Body of pancreas (tissue), 4 donors: Measurements from ENCODE around the gene CASZ1. TPM values are rescaled to one million over a fixed set of nuclear protein-coding genes. Genes with fewer than 3 reads are reported as not detected.

Source experiments
- ATAC-seq: fragments of 150-250 bp; one replicate; pipeline ENCODE4 v1.9.1; 2016
- DNase-seq, 4 donors: peaks; one replicate each; pipeline ENCODE4 v3.0.0-alpha.2; 2019
- H3K27ac ChIP-seq, 4 donors: fragments of 200-600 bp; sonication (generic); 1 replicate in 3 of 4; 2 replicates in 1 of 4; pipeline versions ENCODE4 v1.5.1 to v1.6.1; 2016 to 2019; ENCODE audit warnings: mild to moderate bottlenecking in 1 of 4, mixed read lengths in 1 of 4, moderate library complexity in 1 of 4
- H3K27me3 ChIP-seq, 2 donors: fragments of 200-600 bp; sonication (generic); one replicate each; pipeline ENCODE4 v1.6.0; 2016; ENCODE audit warnings: mild to moderate bottlenecking in 1 of 2
- H3K36me3 ChIP-seq, 2 donors: fragments of 200-600 bp; sonication (generic); replicated peaks in 1 of 2; 2 replicates each; pipeline ENCODE4 v1.5.1; 2016; ENCODE audit warnings: low read depth in 2 of 2; ENCODE audit not compliant: insufficient read depth in 1 of 2
- H3K4me1 ChIP-seq: fragments of 200-600 bp; sonication (generic); one replicate; pipeline ENCODE4 v1.6.0; 2016
- H3K4me3 ChIP-seq, 2 donors: fragments of 200-600 bp; sonication (generic); 1 replicate in 1 of 2; 2 replicates in 1 of 2; pipeline ENCODE4 v1.5.1; 2016 to 2019
- H3K9me3 ChIP-seq, 3 donors: fragments of 200-600 bp; sonication (generic); 1 replicate in 2 of 3; 2 replicates in 1 of 3; pipeline ENCODE4 v1.5.1; 2016
- CTCF ChIP-seq, 7 experiments: fragments of 450-650 bp in 4 of 7; fragments of 200-600 bp in 3 of 7; sonication (generic) in 3 of 7; IDR thresholded peaks; one replicate each; pipeline ENCODE4 v1.5.1; 2016 to 2019; ENCODE audit warnings: antibody characterized with exemption in 7 of 7
- POLR2A ChIP-seq, 3 donors: fragments of 450-650 bp; IDR thresholded peaks; one replicate each; pipeline ENCODE4 v1.6.1; 2016; ENCODE audit warnings: antibody characterized with exemption in 3 of 3, mild to moderate bottlenecking in 2 of 3
- WGBS, 2 donors: methylation state at CpG; one replicate each; pipeline ENCODE4 v1.1.5; 2017; 5-methylcytosine and 5-hydroxymethylcytosine counted together
- intact Hi-C: fragments of 100-400 bp; cut with DNase I; formaldehyde crosslinking; loops from one replicate; pipeline ENCODE4 v1.15.1; 2023
- total RNA-seq, 2 donors: library from RNA; depleted of rRNA; stranded (reverse); fragments of >200 nt; gene quantifications; one replicate each; pipeline ENCODE4 v1.1.0, GENCODE V29; 2016

The CASZ1 gene
- total RNA-seq, 2 donors from 2014 or later, result 9.3 to 14.2 TPM

GRCh38 chr1:10615332-10615731 is 181.1 kb downstream of the CASZ1 start:
- Histone ChIP-seq H3K4me1 (no peaks in the 10 kb centered on the region), H3K9me3 (no peaks in the 10 kb centered on the region), H3K4me3 (no peak overlapping the region), H3K36me3 (no peaks in the 10 kb centered on the region), H3K27me3 (no peaks in the 10 kb centered on the region), H3K27ac (no peak overlapping the region)
- DNase-seq (no peak), ATAC-seq (no peak)
- WGBS, 2 donors, result 82 to 91% methylated on average over 13 of the region's 13 CpGs
- intact Hi-C loops, result no loop called here
- no peak for TF ChIP-seq POLR2A (IDR thresholded peaks at IDR 0.05)
- no peak for TF ChIP-seq CTCF (IDR thresholded peaks at IDR 0.05)

GRCh38 chr1:10614377-10615225 is 181.8 kb downstream of the CASZ1 start:
- ATAC-seq, result no peak
- no peaks in the 10 kb centered on the region for H3K27me3 ChIP-seq
- H3K9me3 ChIP-seq, result no peaks in the 10 kb centered on the region
- intact Hi-C loops, result no loop called here
- TF ChIP-seq CTCF (IDR thresholded peaks at IDR 0.05) (no peak), POLR2A (IDR thresholded peaks at IDR 0.05) (no peak)
- H3K4me1 ChIP-seq, result no peaks in the 10 kb centered on the region
- no peaks in the 10 kb centered on the region for H3K36me3 ChIP-seq
- no peak for DNase-seq
- no peak overlapping the region for H3K4me3 ChIP-seq
- WGBS, 2 donors, result 84 to 93% methylated on average over 13 to 18 of the region's 18 CpGs
- H3K27ac ChIP-seq, result no peak overlapping the region

GRCh38 chr1:10613861-10614260 is 182.6 kb downstream of the CASZ1 start:
- no peak overlapping the region for H3K27ac ChIP-seq
- TF ChIP-seq POLR2A (IDR thresholded peaks at IDR 0.05) (no peak), CTCF (IDR thresholded peaks at IDR 0.05) (no peak)
- H3K4me3 ChIP-seq, result no peak overlapping the region
- no peaks in the 10 kb centered on the region for H3K4me1 ChIP-seq
- no peaks in the 10 kb centered on the region for H3K36me3 ChIP-seq
- ATAC-seq, result no peak
- intact Hi-C loops, result no loop called here
- H3K9me3 ChIP-seq, result no peaks in the 10 kb centered on the region
- no peak for DNase-seq
- no peaks in the 10 kb centered on the region for H3K27me3 ChIP-seq
- WGBS, 2 donors, result 88 to 89% methylated on average over 8 of the region's 8 CpGs

GRCh38 chr1:10613340-10613739 is 183.1 kb downstream of the CASZ1 start:
- Histone ChIP-seq H3K9me3 (no peaks in the 10 kb centered on the region), H3K4me1 (no peaks in the 10 kb centered on the region), H3K4me3 (no peak overlapping the region), H3K36me3 (no peaks in the 10 kb centered on the region), H3K27ac (no peak overlapping the region), H3K27me3 (no peaks in the 10 kb centered on the region)
- TF ChIP-seq POLR2A (IDR thresholded peaks at IDR 0.05) (no peak), CTCF (IDR thresholded peaks at IDR 0.05) (no peak)
- ATAC-seq (no peak), DNase-seq (no peak)
- 97 to 100% methylated on average over 3 to 10 of the region's 10 CpGs for WGBS, 2 donors
- intact Hi-C loops, result no loop called here
